GM12801 (cell line): Measurements from ENCODE around the gene COP1.

Experiments used
- CTCF ChIP-seq: IDR thresholded peaks from one replicate; pipeline ENCODE4 v1.5.1; 2011; ENCODE audit warnings: control low read depth; ENCODE audit not compliant: insufficient read length; ENCODE audit errors: extremely low read depth

The COP1 gene

GRCh38 chr1:176096015-176096414 is 111.1 kb downstream of the COP1 start:
- no peak for TF ChIP-seq CTCF

- TF ChIP-seq CTCF, result no peak
Measured at GRCh38 chr1:176090766-176091165, 116.3 kb downstream of the COP1 start.

- no peak for TF ChIP-seq CTCF
Measured at GRCh38 chr1:176073524-176074157, 133.4 kb downstream of the COP1 start.

- TF ChIP-seq CTCF, result no peak
Measured at GRCh38 chr1:176068901-176069300, 138.2 kb downstream of the COP1 start.

GRCh38 chr1:176068256-176068655 is 138.8 kb downstream of the COP1 start:
- TF ChIP-seq CTCF, result no peak

- TF ChIP-seq CTCF, result no peak
Measured at GRCh38 chr1:176066709-176067108, 140.4 kb downstream of the COP1 start.

- TF ChIP-seq CTCF, result no peak
Measured at GRCh38 chr1:176058686-176059085, 148.4 kb downstream of the COP1 start.

- no peak for TF ChIP-seq CTCF
Measured at GRCh38 chr1:176056312-176056711, 150.8 kb downstream of the COP1 start.
